Measurements from ENCODE around the gene CHD2.

Gene CHD2

DNA sequence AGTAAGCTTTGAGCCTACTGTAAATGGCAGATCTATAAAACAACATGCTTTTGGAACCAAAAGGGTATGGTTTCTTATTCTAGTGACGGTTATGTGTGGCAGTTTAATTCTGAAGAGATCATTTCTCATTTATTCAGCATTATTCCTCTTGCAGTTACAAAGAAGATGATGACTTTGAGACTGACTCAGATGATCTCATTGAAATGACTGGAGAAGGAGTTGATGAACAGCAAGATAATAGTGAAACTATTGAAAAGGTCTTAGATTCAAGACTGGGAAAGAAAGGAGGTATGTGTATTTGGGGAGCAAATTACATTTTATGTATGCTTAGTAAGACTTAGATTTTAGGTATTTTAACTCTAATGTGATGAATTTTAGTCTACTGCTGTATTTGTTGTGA, 41.5 kb downstream of the CHD2 start:
- no peak for TF ChIP-seq CTCF (conservative IDR thresholded peaks at IDR 0.05; ENCODE audit: low read depth, low read length)
- no peak for DNase-seq (ENCODE audit: low read depth)
- no peak overlapping the region for H3K4me3 ChIP-seq (ENCODE audit: low read depth, low read length)

DNA sequence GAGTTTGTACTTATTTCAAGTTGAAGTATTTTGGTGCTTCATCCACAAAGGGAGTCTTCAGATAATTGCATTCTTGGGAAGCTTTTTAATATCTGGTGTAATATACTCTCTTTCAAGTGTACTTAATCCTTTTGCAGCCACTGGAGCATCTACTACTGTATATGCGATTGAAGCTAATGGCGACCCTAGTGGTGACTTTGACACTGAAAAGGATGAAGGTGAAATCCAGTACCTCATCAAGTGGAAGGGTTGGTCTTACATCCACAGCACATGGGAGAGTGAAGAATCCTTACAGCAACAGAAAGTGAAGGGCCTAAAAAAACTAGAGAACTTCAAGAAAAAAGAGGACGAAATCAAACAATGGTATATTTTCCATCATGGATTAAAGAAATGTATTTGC, 42.6 kb downstream of the CHD2 start:
- DNase-seq (ENCODE audit: low read depth): no peak
- TF ChIP-seq CTCF (conservative IDR thresholded peaks at IDR 0.05; ENCODE audit: low read depth, low read length): no peak
- no peak overlapping the region for H3K4me3 ChIP-seq (ENCODE audit: low read depth, low read length)

DNA sequence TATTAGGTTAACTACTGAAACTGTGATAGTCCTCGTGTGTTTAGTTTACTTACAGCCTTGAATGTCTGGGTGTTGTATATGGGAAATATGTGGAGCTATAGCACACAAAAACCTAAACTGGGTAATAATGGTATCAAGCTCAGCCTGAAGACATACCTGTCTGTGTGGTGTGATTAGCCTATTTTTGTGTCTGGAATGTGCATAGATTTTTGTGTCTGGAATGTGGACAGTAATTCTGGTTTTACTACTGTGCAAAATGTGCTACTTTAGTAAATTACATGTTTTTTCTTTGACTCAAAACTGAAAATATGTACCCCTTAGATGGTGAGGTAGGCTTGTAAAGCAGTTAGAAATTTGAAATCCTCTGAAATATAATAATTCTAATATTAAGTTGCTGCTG, 43.5 kb downstream of the CHD2 start:
- no peak for TF ChIP-seq CTCF (conservative IDR thresholded peaks at IDR 0.05; ENCODE audit: low read depth, low read length)
- no peak for DNase-seq (ENCODE audit: low read depth)
- no peak overlapping the region for H3K4me3 ChIP-seq (ENCODE audit: low read depth, low read length)

DNA sequence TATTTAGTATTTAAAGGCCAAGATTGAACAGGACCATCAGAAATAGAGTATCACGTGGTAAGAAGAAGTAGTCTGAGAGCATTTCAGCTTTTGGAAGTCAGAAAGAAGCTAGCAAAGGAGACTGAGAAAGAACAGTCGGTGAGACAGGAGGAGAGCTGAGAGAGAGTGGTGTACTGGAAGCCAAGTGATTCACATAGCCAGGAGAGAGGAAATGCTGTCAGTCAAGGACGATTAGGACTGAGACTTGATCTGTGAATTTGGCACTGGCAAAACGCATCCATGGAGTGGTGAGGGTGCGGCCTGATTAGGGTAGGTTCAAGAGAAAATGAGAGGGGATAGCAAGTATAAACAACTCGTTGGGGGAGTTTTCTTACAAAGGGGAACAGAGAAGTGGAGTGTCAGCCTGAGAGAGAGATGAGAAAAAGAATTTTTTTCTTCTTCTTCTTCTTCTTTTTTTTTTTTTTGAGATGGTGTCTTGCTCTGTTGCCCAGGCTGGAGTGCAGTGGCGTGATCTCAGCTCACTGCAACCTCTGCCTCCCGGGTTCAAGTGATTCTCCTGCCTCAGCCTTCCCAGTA, 44.9 kb downstream of the CHD2 start:
- no peak for DNase-seq (ENCODE audit: low read depth)
- no peak for TF ChIP-seq CTCF (conservative IDR thresholded peaks at IDR 0.05; ENCODE audit: low read depth, low read length)
- H3K4me3 ChIP-seq (ENCODE audit: low read depth, low read length): no peak overlapping the region

DNA sequence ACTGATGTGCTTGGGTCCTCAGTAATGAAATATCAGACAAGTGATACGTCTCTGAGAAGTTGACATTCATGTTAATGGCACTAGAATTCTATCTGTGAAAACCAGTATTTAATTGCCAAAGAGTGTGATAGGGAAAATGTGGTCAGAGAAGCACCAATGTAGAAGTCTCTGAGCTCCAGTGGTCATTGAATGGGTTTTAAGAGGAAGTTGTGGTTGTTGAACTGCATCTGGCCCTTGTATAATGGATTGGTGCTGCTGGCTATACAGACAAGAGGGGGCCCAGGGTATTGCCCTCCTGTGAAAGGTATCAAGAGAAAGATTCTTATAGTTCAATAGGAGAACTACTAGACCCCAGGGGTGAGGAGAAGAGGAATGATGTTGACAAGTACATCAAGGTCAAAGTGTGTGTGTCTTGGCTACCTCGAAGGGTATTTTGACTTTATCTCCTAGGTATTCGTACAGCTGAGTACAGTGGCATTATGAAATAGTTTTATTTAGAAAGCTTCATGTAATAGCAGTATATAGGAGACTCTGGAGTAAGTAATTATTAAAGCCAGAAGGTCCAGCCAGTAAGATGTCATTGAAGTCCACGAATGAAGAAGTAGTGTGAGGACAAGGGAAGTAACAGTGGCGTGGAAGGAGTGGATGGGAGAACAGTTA, 47.1 kb downstream of the CHD2 start:
- TF ChIP-seq CTCF (conservative IDR thresholded peaks at IDR 0.05; ENCODE audit: low read depth, low read length): no peak
- DNase-seq (ENCODE audit: low read depth): no peak
- H3K4me3 ChIP-seq (ENCODE audit: low read depth, low read length): no peak overlapping the region

DNA sequence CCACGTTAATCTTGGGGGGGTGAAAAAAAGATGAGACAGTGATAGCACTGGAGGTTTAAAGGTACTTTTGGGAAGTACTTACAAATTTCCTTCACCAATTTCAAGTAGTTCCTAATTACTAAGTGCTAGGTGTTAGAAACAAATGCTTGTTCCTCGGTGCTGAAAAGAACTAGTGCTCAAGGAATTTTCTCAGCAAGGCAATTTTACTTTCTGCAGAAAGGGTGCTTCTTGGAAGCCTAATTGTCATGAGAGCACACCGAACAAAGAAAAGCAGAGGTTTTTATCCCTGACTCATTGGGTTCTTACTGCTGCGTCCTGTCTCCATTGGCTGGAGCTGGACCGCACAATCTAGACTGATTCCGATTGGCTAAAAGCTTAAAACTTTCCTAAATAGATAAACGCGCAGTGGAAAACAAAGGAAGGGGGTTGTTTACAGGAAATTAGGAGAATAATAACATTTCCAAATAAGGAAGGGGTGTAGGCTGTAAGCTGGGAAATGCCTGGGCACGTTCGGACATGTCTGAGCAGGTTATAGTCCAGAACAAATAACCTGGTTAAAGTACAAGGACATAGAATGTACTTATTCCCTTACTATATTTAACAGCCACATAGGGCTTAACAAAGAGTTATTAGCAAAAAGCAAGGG, 49.6 kb downstream of the CHD2 start:
- H3K4me3 ChIP-seq (ENCODE audit: low read depth, low read length): no peak overlapping the region
- no peak for DNase-seq (ENCODE audit: low read depth)

More for the DNA sequence above, 49.6 kb downstream of the CHD2 start:
- no peak for TF ChIP-seq CTCF (conservative IDR thresholded peaks at IDR 0.05; ENCODE audit: low read depth, low read length)

Data from choroid plexus epithelial cell (primary cell).